ENCODE measurements around the gene GPRC5A.

GRCh38 chr12:12853435-12853834, 37.9 kb upstream of the GPRC5A start:
- no peak for TF ChIP-seq RAD21 (IDR thresholded peaks at IDR 0.05; ENCODE audit: low read length)
- no peak for TF ChIP-seq MXI1 (IDR thresholded peaks at IDR 0.05; ENCODE audit: borderline replicate concordance, low read depth, low read length)
- TF ChIP-seq CTCF (conservative IDR thresholded peaks at IDR 0.05; ENCODE audit: low read depth, low read length), result no peak
- no peak for TF ChIP-seq RFX5 (IDR thresholded peaks at IDR 0.05; ENCODE audit: low read depth, low read length)
- TF ChIP-seq POLR2A (IDR thresholded peaks at IDR 0.05; ENCODE audit: low read depth, low read length), result no peak
- no peak for TF ChIP-seq MAFK (IDR thresholded peaks at IDR 0.05; ENCODE audit: low read depth, low read length)
